Adrenal gland (tissue), 12 donors: Measurements from ENCODE around the gene TOGARAM2. TPM values are rescaled to one million over a fixed set of nuclear protein-coding genes. Genes with fewer than 3 reads are reported as not detected.

Experiments used
- DNase-seq, 7 donors: peaks; one replicate each; pipeline ENCODE4 v3.0.0-alpha.2; 2019 to 2020
- H3K27ac ChIP-seq, 5 donors: fragments of 200-600 bp; sonication (generic) in 4 of 5; 1 replicate in 3 of 5; 2 replicates in 2 of 5; pipeline versions ENCODE4 v1.5.1 to v1.8.0; 2016 to 2020; ENCODE audit warnings: mild to moderate bottlenecking in 1 of 5
- H3K27me3 ChIP-seq: fragments of 200-600 bp; 2 replicates; pipeline ENCODE4 v1.8.0; 2021
- H3K36me3 ChIP-seq, 2 donors: fragments of 200-600 bp; replicated peaks in 1 of 2; 1 replicate in 1 of 2; 2 replicates in 1 of 2; pipeline versions ENCODE4 v1.5.1 to v1.8.0; 2018 to 2022
- H3K4me1 ChIP-seq, 2 donors: fragments of 200-600 bp; replicated peaks in 1 of 2; 1 replicate in 1 of 2; 2 replicates in 1 of 2; pipeline versions ENCODE4 v1.5.1 to v1.8.0; 2018 to 2021
- H3K4me3 ChIP-seq, 4 donors: fragments of 200-600 bp; sonication (generic) in 3 of 4; one replicate each; pipeline ENCODE4 v1.5.1; 2016 to 2018
- H3K9me3 ChIP-seq, 3 donors: fragments of 200-600 bp; sonication (generic) in 1 of 3; replicated peaks in 1 of 3; 1 replicate in 2 of 3; 2 replicates in 1 of 3; pipeline versions ENCODE4 v1.5.1 to v1.8.0; 2016 to 2021
- CTCF ChIP-seq, 6 experiments: fragments of 450-650 bp in 4 of 6; fragments of 200-600 bp in 2 of 6; sonication (generic) in 1 of 6; IDR thresholded peaks; 1 replicate in 5 of 6; 2 replicates in 1 of 6; pipeline versions ENCODE4 v1.5.1 to v1.8.0; 2016 to 2021; ENCODE audit warnings: antibody characterized with exemption in 6 of 6, mild to moderate bottlenecking in 2 of 6, moderate library complexity in 1 of 6
- POLR2A ChIP-seq, 2 donors: fragments of 450-650 bp; IDR thresholded peaks; one replicate each; pipeline ENCODE4 v1.6.1; 2017; ENCODE audit warnings: antibody characterized with exemption in 2 of 2, mild to moderate bottlenecking in 2 of 2, moderate library complexity in 1 of 2
- WGBS, 4 donors: extraction: QIAGEN DNeasy Blood & Tissue Kit in 2 of 4; methylation state at CpG; one replicate each; pipeline versions ENCODE4 v1.1.5 to v1.1.7; 2013 to 2017; 5-methylcytosine and 5-hydroxymethylcytosine counted together
- intact Hi-C, 2 donors: fragments of 100-400 bp; cut with DNase I; formaldehyde crosslinking; loops; one replicate each; pipeline versions ENCODE4 v1.14.1 to v1.15.0; 2022 to 2023
- polyA plus RNA-seq, 3 donors: library from polyadenylated mRNA; stranded (reverse); fragments of 200-250 nt in 2 of 3; fragments of 350-450 nt in 1 of 3; fragmentation: Illumina TruSeq in 1 of 3; extraction: RNeasy Lipid Tissue Mini Kit (QIAGEN cat#74804) in 1 of 3; gene quantifications; one replicate each; pipeline ENCODE4 v1.2.3, GENCODE V29; 2013 to 2014
- total RNA-seq, 9 donors: library from RNA; depleted of rRNA in 4 of 9; stranded (reverse); fragments of >200 nt in 4 of 9; fragments of 120-200 nt in 1 of 9; fragmentation: NEBNext Ultra II Directional in 1 of 9; extraction: Animal tissue kit (Norgen Biotek cat#: 25700) in 1 of 9; gene quantifications; one replicate each; pipeline versions ENCODE4 v1.1.0 to v1.2.4, GENCODE V29; 2013 to 2023
- donor health status: healthy with polysubstance abuse.
- donor health status: Bipolar disorder and iron deficiency.
- donor health status: DM: yes; HTN: yes; CAD: no.
- donor health status: DM: no; HTN: no; CAD: no.
- donor health status: DM: no; HTN: no; CAD: no.
- donor health status: DM: yes; HTN: yes; CAD: no.

Gene TOGARAM2
- total and polyA plus RNA-seq, 12 donors: under 0.01 to 26.4 (median 1.1) TPM

DNA sequence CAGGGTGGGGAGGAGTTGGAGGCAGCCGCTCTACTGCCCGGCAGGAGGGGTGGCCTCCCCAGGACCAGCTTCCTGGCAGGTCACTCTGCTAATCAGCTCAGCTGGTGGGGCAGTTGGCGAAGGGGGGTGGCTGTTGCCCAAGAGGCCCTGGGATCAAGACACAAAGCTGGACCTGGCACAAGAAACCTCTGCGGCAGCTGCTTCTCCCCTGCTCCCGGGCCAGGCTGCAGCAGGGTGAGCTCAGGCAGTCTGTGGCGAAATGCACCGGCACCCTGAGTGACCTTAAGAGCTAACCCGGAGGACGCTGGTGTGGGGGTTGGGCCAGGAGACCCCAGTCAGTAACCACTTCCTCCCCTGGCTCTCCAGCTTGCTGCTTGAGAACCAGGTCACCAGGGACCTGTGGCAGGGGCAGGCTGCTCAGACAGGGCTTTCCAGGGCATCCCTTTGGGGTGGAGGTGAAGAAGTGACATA, 31.1 kb downstream of the TOGARAM2 start:
- H3K4me3 ChIP-seq: no peak overlapping the region
- H3K27ac ChIP-seq: peak overlapping the region in 2 of 5 donors; percentile 44 to 81
- H3K27me3 ChIP-seq: no peaks in the 10 kb centered on the region
- intact Hi-C loops: no loop called here
- DNase-seq: peak in 6 of 7 donors; percentile 29 to 68 (median 60)
- TF ChIP-seq CTCF (IDR thresholded peaks at IDR 0.05) (no peak), POLR2A (IDR thresholded peaks at IDR 0.05) (no peak)
- no peaks in the 10 kb centered on the region for H3K9me3 ChIP-seq
- 40 to 73% (median 45%) methylated on average over 3 to 9 of the region's 9 CpGs for WGBS, 4 donors
- H3K4me1 ChIP-seq: peaks cover 0 to 23% of the 10 kb centered on the region in 2 donors
- no peaks in the 10 kb centered on the region for H3K36me3 ChIP-seq

GRCh38 chr2:29013057-29013780, 32.1 kb downstream of the TOGARAM2 start:
- peaks cover 0 to 23% of the 10 kb centered on the region in 2 donors for H3K4me1 ChIP-seq
- TF ChIP-seq CTCF (IDR thresholded peaks at IDR 0.05): peak in 1 of 6 experiments; percentile 13
- TF ChIP-seq POLR2A (IDR thresholded peaks at IDR 0.05): no peak
- no peaks in the 10 kb centered on the region for H3K27me3 ChIP-seq
- no peak for DNase-seq
- no peaks in the 10 kb centered on the region for H3K36me3 ChIP-seq
- no peaks in the 10 kb centered on the region for H3K9me3 ChIP-seq
- intact Hi-C loops: no loop called here
- peak overlapping the region in 1 of 5 donors; percentile 84 for H3K27ac ChIP-seq
- H3K4me3 ChIP-seq: no peak overlapping the region
- WGBS, 4 donors: 76 to 82% (median 77%) methylated on average over 11 of the region's 11 CpGs

GRCh38 chr2:29014331-29014730, 33.2 kb downstream of the TOGARAM2 start:
- intact Hi-C loops: no loop called here
- Histone ChIP-seq H3K27ac (peak overlapping the region in 2 of 5 donors; percentile 3 to 84), H3K27me3 (no peaks in the 10 kb centered on the region), H3K36me3 (no peaks in the 10 kb centered on the region), H3K4me1 (peaks cover 0 to 23% of the 10 kb centered on the region in 2 donors), H3K4me3 (no peak overlapping the region), H3K9me3 (no peaks in the 10 kb centered on the region)
- TF ChIP-seq CTCF (IDR thresholded peaks at IDR 0.05): no peak
- no peak for TF ChIP-seq POLR2A (IDR thresholded peaks at IDR 0.05)
- 81 to 86% (median 82%) methylated on average over 7 to 8 of the region's 8 CpGs for WGBS, 4 donors
- no peak for DNase-seq

DNA sequence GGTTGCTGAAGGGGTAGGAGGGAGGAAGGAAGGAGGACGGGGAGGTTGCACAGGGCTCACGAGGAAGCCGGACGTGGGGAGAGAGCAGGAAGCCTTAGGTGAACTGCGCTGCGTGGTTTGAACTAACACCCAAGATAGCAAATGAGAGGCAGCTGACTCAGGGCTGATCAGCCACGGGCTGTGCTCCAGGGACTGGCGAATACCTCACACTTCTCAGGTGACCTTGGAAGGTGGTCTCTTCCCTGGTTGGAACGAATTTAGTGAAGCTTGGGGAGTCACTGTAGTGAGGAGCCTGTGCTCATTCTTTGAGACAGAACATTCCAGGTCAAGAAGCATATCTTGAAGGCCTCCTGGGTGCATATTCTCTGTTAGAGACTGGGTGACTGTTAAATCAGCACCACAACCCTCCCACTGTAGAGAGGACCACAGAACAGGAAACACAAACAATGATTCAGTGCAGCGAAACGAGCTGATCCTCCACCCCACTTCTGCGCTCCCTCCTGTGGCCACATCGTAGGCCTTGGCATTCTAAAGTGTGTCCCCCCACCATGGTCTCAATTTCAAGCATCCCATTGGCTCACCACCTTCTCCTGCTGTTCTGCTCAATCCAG, 33.8 kb downstream of the TOGARAM2 start:
- TF ChIP-seq POLR2A (IDR thresholded peaks at IDR 0.05) (no peak), CTCF (IDR thresholded peaks at IDR 0.05) (peak in 1 of 6 experiments; percentile 22)
- peaks cover 0 to 23% of the 10 kb centered on the region in 2 donors for H3K4me1 ChIP-seq
- no peaks in the 10 kb centered on the region for H3K36me3 ChIP-seq
- peak in 1 of 7 donors; percentile 33 for DNase-seq
- 57 to 72% (median 69%) methylated on average over 13 of the region's 13 CpGs for WGBS, 4 donors
- intact Hi-C loops: no loop called here
- H3K27me3 ChIP-seq: no peaks in the 10 kb centered on the region
- no peak overlapping the region for H3K4me3 ChIP-seq
- peak overlapping the region in 2 of 5 donors; percentile 49 to 84 for H3K27ac ChIP-seq
- H3K9me3 ChIP-seq: no peaks in the 10 kb centered on the region
